A549 (cell line): Measurements from ENCODE around the gene TLR6. TPM values are rescaled to one million over a fixed set of nuclear protein-coding genes. Genes with fewer than 3 reads are reported as not detected.

Source experiments
- ATAC-seq, 2 experiments: fragments of 200-7000 bp in 1 of 2; fragments of >200 bp in 1 of 2; cut with Nextera tagmentation in 1 of 2; cut with Tn5 transposase in 1 of 2; 3 replicates each; pipeline versions ENCODE4 v1.8.0 to v1.9.1; 2018 to 2020; ENCODE audit warnings: mild to moderate bottlenecking in 1 of 2, moderate library complexity in 1 of 2
- CTCF ChIA-PET: fragments of 300-600 bp; sonication (Branson Sonifier 250); formaldehyde crosslinking; extraction: SDS; loops from one replicate; lab custom pipeline; 2021; ENCODE audit warnings: antibody characterized with exemption, inconsistent platforms; lab: Yijun Ruan, JAX
- POLR2A ChIA-PET: fragments of 350-600 bp; formaldehyde crosslinking; extraction: SDS; loops from one replicate; lab custom pipeline; 2021; ENCODE audit warnings: antibody characterized with exemption, inconsistent platforms; lab: Yijun Ruan, JAX
- DNase-seq, 2 experiments: peaks; one replicate each; pipeline versions ENCODE4 v3.0.0 to v3.0.0-alpha.2; 2011 to 2016; ENCODE audit warnings: low read depth in 1 of 2, low spot score in 1 of 2
- FAIRE-seq: peaks from 2 replicates; lab custom pipeline; 2011; peaks lifted over from hg19 to GRCh38; lab: Jason Lieb, UNC
- H3K27ac ChIP-seq, 2 experiments: fragments of >200 bp; sonication (Bioruptor Twin); formaldehyde crosslinking; 3 replicates each; pipeline ENCODE4 v1.5.1; 2016 to 2017
- H3K4me1 ChIP-seq: fragments of >200 bp; sonication (Bioruptor Twin); formaldehyde crosslinking; 3 replicates; pipeline ENCODE4 v1.6.1; 2016
- H3K4me2 ChIP-seq: fragments of >200 bp; sonication (Bioruptor Twin); formaldehyde crosslinking; 3 replicates; pipeline ENCODE4 v1.6.1; 2016
- H3K4me3 ChIP-seq: fragments of >200 bp; sonication (Bioruptor Twin); formaldehyde crosslinking; 3 replicates; pipeline ENCODE4 v1.5.1; 2016
- H3K9me3 ChIP-seq: fragments of >200 bp; sonication (Bioruptor Twin); formaldehyde crosslinking; 3 replicates; pipeline ENCODE4 v1.6.1; 2016
- BCL3 ChIP-seq: fragments of >200 bp; sonication (Bioruptor Twin); formaldehyde crosslinking; IDR thresholded peaks from 3 replicates; pipeline ENCODE4 v1.6.1; 2016
- BHLHE40 ChIP-seq: IDR thresholded peaks from 2 replicates; pipeline ENCODE4 v1.6.1; 2012; ENCODE audit warnings: low read depth, low read length, inconsistent platforms
- CBX2 ChIP-seq: fragments of 200-600 bp; sonication (generic); IDR thresholded peaks from 2 replicates; pipeline ENCODE4 v1.6.1; 2016; ENCODE audit warnings: low read depth, mild to moderate bottlenecking, borderline replicate concordance
- CHD4 ChIP-seq: fragments of 200-600 bp; sonication (generic); IDR thresholded peaks from 2 replicates; pipeline ENCODE4 v1.6.1; 2016; ENCODE audit warnings: antibody characterized with exemption, mild to moderate bottlenecking, borderline replicate concordance
- EP300 ChIP-seq, 2 experiments: fragments of >200 bp; sonication (Bioruptor Twin); formaldehyde crosslinking; IDR thresholded peaks; 2 replicates in 1 of 2; 3 replicates in 1 of 2; pipeline ENCODE4 v1.6.1; 2016 to 2017
- FOSL2 ChIP-seq, 2 experiments: fragments of 450-650 bp in 1 of 2; fragments of >200 bp in 1 of 2; sonication (Bioruptor Twin) in 1 of 2; formaldehyde crosslinking; IDR thresholded peaks; 2 replicates each; pipeline versions ENCODE4 v1.5.0 to v1.6.1; 2016 to 2020; ENCODE audit warnings: mild to moderate bottlenecking in 1 of 2, moderate library complexity in 1 of 2
- HDAC2 ChIP-seq: fragments of 200-600 bp; sonication (generic); IDR thresholded peaks from 2 replicates; pipeline ENCODE4 v1.6.1; 2016
- HEYL ChIP-seq: fragments of 250-450 bp; sonication (Bioruptor Pico); IDR thresholded peaks from 2 replicates; pipeline ENCODE4 v1.8.0; 2021; ENCODE audit warnings: mild to moderate bottlenecking, moderate library complexity
- HOXA7 ChIP-seq: fragments of 250-450 bp; sonication (Bioruptor Pico); IDR thresholded peaks from 2 replicates; pipeline ENCODE4 v1.5.0; 2020; ENCODE audit warnings: mild to moderate bottlenecking, moderate library complexity
- JUN ChIP-seq, 2 experiments: fragments of >200 bp; sonication (Bioruptor Twin); formaldehyde crosslinking; IDR thresholded peaks; 2 replicates in 1 of 2; 3 replicates in 1 of 2; pipeline ENCODE4 v1.6.1; 2016 to 2017
- JUNB ChIP-seq: fragments of >200 bp; sonication (Bioruptor Twin); formaldehyde crosslinking; IDR thresholded peaks from 2 replicates; pipeline ENCODE4 v1.6.1; 2016
- KDM1A ChIP-seq: fragments of 200-600 bp; sonication (generic); IDR thresholded peaks from 2 replicates; pipeline ENCODE4 v1.6.1; 2016; ENCODE audit warnings: low read depth, mild to moderate bottlenecking
- MAFK ChIP-seq: fragments of 450-650 bp; IDR thresholded peaks from 2 replicates; pipeline ENCODE4 v1.6.1; 2014; ENCODE audit not compliant: partially characterized antibody
- MAX ChIP-seq: IDR thresholded peaks from 2 replicates; pipeline ENCODE4 v1.6.1; 2012
- MAZ ChIP-seq: fragments of 150-350 bp; IDR thresholded peaks from 2 replicates; pipeline ENCODE4 v1.6.1; 2014; ENCODE audit warnings: antibody characterized with exemption, low read depth, low read length, borderline replicate concordance
- MYC ChIP-seq: IDR thresholded peaks from 2 replicates; pipeline ENCODE4 v1.6.1; 2012; ENCODE audit warnings: mild to moderate bottlenecking, inconsistent platforms, low read length, improper control_type of control experiment, borderline replicate concordance
- NR3C1 ChIP-seq: fragments of >200 bp; sonication (Bioruptor Twin); formaldehyde crosslinking; IDR thresholded peaks from 3 replicates; pipeline ENCODE4 v1.6.1; 2017
- PBX3 ChIP-seq: IDR thresholded peaks from 2 replicates; pipeline ENCODE4 v1.6.1; 2012
- RAD21 ChIP-seq, 2 experiments: fragments of >200 bp in 1 of 2; sonication (Bioruptor Twin) in 1 of 2; formaldehyde crosslinking in 1 of 2; IDR thresholded peaks in 1 of 2; conservative IDR thresholded peaks in 1 of 2; 2 replicates in 1 of 2; 3 replicates in 1 of 2; pipeline ENCODE4 v1.6.1; 2012 to 2018; ENCODE audit warnings: inconsistent platforms in 1 of 2
- REST ChIP-seq: fragments of 200-600 bp; sonication (generic); IDR thresholded peaks from 2 replicates; pipeline ENCODE4 v1.6.1; 2016; ENCODE audit warnings: antibody characterized with exemption, mild to moderate bottlenecking, moderate library complexity
- TP53 ChIP-seq: fragments of 250-450 bp; sonication (Bioruptor Pico); IDR thresholded peaks from 2 replicates; pipeline ENCODE4 v1.5.0; 2021; ENCODE audit warnings: mild to moderate bottlenecking, moderate library complexity
- ZC3H11A ChIP-seq: fragments of 450-650 bp; IDR thresholded peaks from 2 replicates; pipeline ENCODE4 v1.6.1; 2014; ENCODE audit warnings: antibody characterized with exemption, mild to moderate bottlenecking
- ZSCAN20 ChIP-seq: fragments of 250-450 bp; sonication (Bioruptor Pico); IDR thresholded peaks from 2 replicates; pipeline ENCODE4 v1.8.0; 2022; ENCODE audit warnings: mild to moderate bottlenecking, moderate library complexity
- WGBS: methylation state at CpG from one replicate; pipeline ENCODE4 v1.1.6; 2017; ENCODE audit errors: missing lambda C conversion rate; 5-methylcytosine and 5-hydroxymethylcytosine counted together
- polyA plus RNA-seq, 4 experiments: library from polyadenylated mRNA; depleted of rRNA in 3 of 4; stranded (reverse); fragments of >200 nt; fragmentation: RNase III in 1 of 4; extraction: RNeasy Plus Mini Kit Qiagen cat#74134 plus additional on column Dnase treatment in 1 of 4; gene quantifications; 2 replicates in 3 of 4; 3 replicates in 1 of 4; pipeline ENCODE4 v1.2.3, GENCODE V29; 2011 to 2017
- TF ChIP-seq, protein P1 (sequence below): IDR thresholded peaks from 2 replicates; pipeline ENCODE4 v1.6.1; 2012; ENCODE audit warnings: low read depth, borderline replicate concordance
- TF ChIP-seq, protein P2 (sequence below): fragments of 450-650 bp; IDR thresholded peaks from 2 replicates; pipeline ENCODE4 v1.6.1; 2014; ENCODE audit warnings: antibody characterized with exemption

TLR6 gene
- polyA plus RNA-seq, 2 of the 4 experiments (the other 2 are of a cell fraction) = 5.6 to 11.5 TPM

DNA sequence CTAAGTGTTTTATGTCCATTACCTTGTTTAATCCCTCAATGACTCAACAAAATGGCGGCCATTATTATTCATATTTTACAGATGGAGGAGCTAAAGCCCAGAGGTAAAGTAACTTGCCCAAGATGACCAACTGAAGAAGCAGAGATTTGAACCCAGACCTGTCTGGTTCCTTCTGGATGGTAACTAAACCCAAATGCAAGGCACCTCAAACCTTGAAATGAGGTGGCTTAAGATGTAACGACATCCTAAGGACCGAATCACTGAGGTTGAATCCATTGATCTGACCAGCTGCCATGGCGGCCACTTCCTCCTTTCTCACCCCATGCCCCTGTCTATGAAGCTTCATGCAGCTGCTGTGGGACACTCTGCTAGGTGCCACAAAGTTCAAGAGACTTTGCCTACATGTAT is 74.8 kb downstream of the TLR6 start:
- DNase-seq = no peak
- Histone ChIP-seq H3K4me2 (no peak overlapping the region), H3K4me3 (no peak overlapping the region), H3K4me1 (0 out of 3 replicates have a peak, but pooled peaks cover 3% of the 10 kb centered on the region), H3K9me3 (no peaks in the 10 kb centered on the region), H3K27ac (no peak overlapping the region)
- WGBS = 87% methylated on average over 4 of the region's 4 CpGs
- FAIRE-seq = no peak
- ChIA-PET CTCF (interaction anchor here (0.5 to 4.7 kb wide), 12 partner anchors 10 to 719 kb away, joined by 3 to 41 read pairs (median 6); partner anchors contain the start of gene TLR1), POLR2A (no interaction called here)
- TF ChIP-seq MYC = no peak
- TF ChIP-seq JUN (IDR thresholded peaks at IDR 0.05) = no peak
- TF ChIP-seq, protein P1, sequence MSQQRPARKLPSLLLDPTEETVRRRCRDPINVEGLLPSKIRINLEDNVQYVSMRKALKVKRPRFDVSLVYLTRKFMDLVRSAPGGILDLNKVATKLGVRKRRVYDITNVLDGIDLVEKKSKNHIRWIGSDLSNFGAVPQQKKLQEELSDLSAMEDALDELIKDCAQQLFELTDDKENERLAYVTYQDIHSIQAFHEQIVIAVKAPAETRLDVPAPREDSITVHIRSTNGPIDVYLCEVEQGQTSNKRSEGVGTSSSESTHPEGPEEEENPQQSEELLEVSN = no peak
- no peak for TF ChIP-seq NR3C1
- TF ChIP-seq ZSCAN20 (CRISPR knock-in tag) = no peak
- TF ChIP-seq JUNB = no peak
- TF ChIP-seq MAX = no peak
- no peak for TF ChIP-seq PBX3
- TF ChIP-seq BHLHE40 = no peak
- ATAC-seq = no peak

- WGBS = 87% methylated on average over 4 of the region's 4 CpGs
- ChIA-PET POLR2A (no interaction called here), CTCF (interaction anchor here (0.6 to 4.7 kb wide), 8 partner anchors 15 to 80 kb away, joined by 3 to 41 read pairs (median 10); no protein-coding TSS in a partner anchor)
- 0 out of 3 replicates have a peak, but pooled peaks cover 3% of the 10 kb centered on the region for H3K4me1 ChIP-seq
- no peaks in the 10 kb centered on the region for H3K9me3 ChIP-seq
- ATAC-seq (no peak), DNase-seq (no peak)
- no peak overlapping the region for H3K4me3 ChIP-seq
- H3K27ac ChIP-seq = no peak overlapping the region
- TF ChIP-seq FOSL2 (IDR thresholded peaks at IDR 0.05) = no peak
- no peak for TF ChIP-seq FOSL2 (CRISPR knock-in tag; IDR thresholded peaks at IDR 0.05)
- no peak for TF ChIP-seq BCL3
- TF ChIP-seq, protein P2, sequence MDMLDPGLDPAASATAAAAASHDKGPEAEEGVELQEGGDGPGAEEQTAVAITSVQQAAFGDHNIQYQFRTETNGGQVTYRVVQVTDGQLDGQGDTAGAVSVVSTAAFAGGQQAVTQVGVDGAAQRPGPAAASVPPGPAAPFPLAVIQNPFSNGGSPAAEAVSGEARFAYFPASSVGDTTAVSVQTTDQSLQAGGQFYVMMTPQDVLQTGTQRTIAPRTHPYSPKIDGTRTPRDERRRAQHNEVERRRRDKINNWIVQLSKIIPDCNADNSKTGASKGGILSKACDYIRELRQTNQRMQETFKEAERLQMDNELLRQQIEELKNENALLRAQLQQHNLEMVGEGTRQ = no peak
- no peak for TF ChIP-seq CHD4
- TF ChIP-seq NR3C1 = no peak
- TF ChIP-seq ZC3H11A = no peak
- TF ChIP-seq HDAC2 = no peak
- TF ChIP-seq CBX2 = no peak
- no peak for TF ChIP-seq KDM1A
- no peak for TF ChIP-seq ZSCAN20 (CRISPR knock-in tag)
- no peak for TF ChIP-seq RAD21 (conservative IDR thresholded peaks at IDR 0.05 in 1 of 2, IDR thresholded peaks at IDR 0.05 in 1 of 2)
- TF ChIP-seq, all 56 proteins: peak for 0
- no peak for FAIRE-seq
- H3K4me2 ChIP-seq = no peak overlapping the region
Measured at GRCh38 chr4:38780833-38781484, 75.7 kb downstream of the TLR6 start.

GRCh38 chr4:38779790-38780189 is 76.8 kb downstream of the TLR6 start:
- Histone ChIP-seq H3K9me3 (no peaks in the 10 kb centered on the region), H3K4me3 (no peak overlapping the region), H3K27ac (no peak overlapping the region), H3K4me2 (no peak overlapping the region)
- CTCF ChIA-PET = interaction anchor here (1.0 to 1.9 kb wide), 2 partner anchors 21 to 35 kb away, joined by 3 to 11 read pairs; no protein-coding TSS in a partner anchor
- POLR2A ChIA-PET = no interaction called here
- no peak for FAIRE-seq
- DNase-seq = no peak
- ATAC-seq = no peak
- 76% methylated on average over 5 of the region's 5 CpGs for WGBS
- TF ChIP-seq HOXA7 (CRISPR knock-in tag) (no peak), HEYL (CRISPR knock-in tag) (no peak), MAZ (no peak), CBX2 (no peak), TP53 (CRISPR knock-in tag) (no peak), MAFK (no peak), EP300 (IDR thresholded peaks at IDR 0.05) (no peak), CHD4 (no peak), REST (no peak)
- TF ChIP-seq, all 56 proteins: peak for 0
- H3K4me1 ChIP-seq = 0 out of 3 replicates have a peak, but pooled peaks cover 3% of the 10 kb centered on the region
